ENCODE results near the gene SLC49A4.

Gene SLC49A4

GRCh38 chr3:122770521-122771202 lies 24.2 kb upstream of the SLC49A4 start:
- Histone ChIP-seq H3K36me3 (replicated peaks in 1 of 2; ENCODE audit: control insufficient read depth in 2 of 2, insufficient read depth in 2 of 2, low read length in 2 of 2) (peaks cover 6 to 11% of the 10 kb centered on the region in 2 donors), H3K23ac (ENCODE audit: low read depth, low read length, poor library complexity) (no peak overlapping the region), H3K9ac (ENCODE audit: low read depth, low read length, poor library complexity) (no peak overlapping the region), H3K4me2 (ENCODE audit: insufficient read depth, low read length, poor library complexity, severe bottlenecking) (no peak overlapping the region), H2AFZ (ENCODE audit: low read length) (no peak overlapping the region), H3K27me3 (ENCODE audit: control insufficient read depth in 3 of 3, insufficient read depth in 3 of 3, low read depth in 1 of 3, low read length in 3 of 3) (no peaks in the 10 kb centered on the region), H4K91ac (ENCODE audit: low read depth, low read length, poor library complexity) (no peak overlapping the region), H3K4ac (ENCODE audit: low read length) (no peak overlapping the region), H4K8ac (ENCODE audit: low read depth, low read length) (no peak overlapping the region), H2AK5ac (ENCODE audit: low read depth, low read length) (no peak overlapping the region), H3K79me1 (ENCODE audit: low read depth, low read length) (no peaks in the 10 kb centered on the region), H2BK5ac (ENCODE audit: low read length) (no peak overlapping the region), H3K27ac (replicated peaks; ENCODE audit: low read length) (no peak overlapping the region), H2BK15ac (ENCODE audit: low read length) (no peak overlapping the region), H3K4me3 (ENCODE audit: low read length in 2 of 2) (no peak overlapping the region), H2BK12ac (ENCODE audit: low read length) (no peak overlapping the region), H3K18ac (ENCODE audit: low read length) (no peak overlapping the region), H3K4me1 (ENCODE audit: control insufficient read depth in 2 of 2, insufficient read depth in 1 of 2, low read depth in 1 of 2, low read length in 2 of 2) (peaks cover 0 to 2% of the 10 kb centered on the region in 2 donors), H3K9me3 (replicated peaks in 1 of 2; ENCODE audit: control insufficient read depth in 2 of 2, insufficient read depth in 1 of 2, low read depth in 1 of 2, low read length in 2 of 2) (no peaks in the 10 kb centered on the region), H3K14ac (ENCODE audit: low read length) (no peak overlapping the region), H2BK120ac (ENCODE audit: low read depth, low read length) (no peak overlapping the region)
- no CpG with 5 or more reads among the region's 5 CpGs for WGBS, 2 donors (ENCODE audit: extremely low coverage in 2 of 2, insufficient read length in 2 of 2, insufficient replicate concordance in 1 of 2)
- no peak for DNase-seq (ENCODE audit: low spot score)

- H3K27me3 ChIP-seq (ENCODE audit: control insufficient read depth in 3 of 3, insufficient read depth in 3 of 3, low read depth in 1 of 3, low read length in 3 of 3): no peaks in the 10 kb centered on the region
- no peaks in the 10 kb centered on the region for H3K9me3 ChIP-seq (replicated peaks in 1 of 2; ENCODE audit: control insufficient read depth in 2 of 2, insufficient read depth in 1 of 2, low read depth in 1 of 2, low read length in 2 of 2)
- H4K8ac ChIP-seq (ENCODE audit: low read depth, low read length): no peak overlapping the region
- no peak overlapping the region for H2BK5ac ChIP-seq (ENCODE audit: low read length)
- H3K4me1 ChIP-seq (ENCODE audit: control insufficient read depth in 2 of 2, insufficient read depth in 1 of 2, low read depth in 1 of 2, low read length in 2 of 2): peaks cover 0 to 2% of the 10 kb centered on the region in 2 donors
- DNase-seq (ENCODE audit: low spot score): no peak
- no peak overlapping the region for H3K27ac ChIP-seq (replicated peaks; ENCODE audit: low read length)
- no peak overlapping the region for H2BK12ac ChIP-seq (ENCODE audit: low read length)
- no peak overlapping the region for H2AFZ ChIP-seq (ENCODE audit: low read length)
- no peak overlapping the region for H3K14ac ChIP-seq (ENCODE audit: low read length)
- no CpG with 5 or more reads among the region's 1 CpG for WGBS, 2 donors (ENCODE audit: extremely low coverage in 2 of 2, insufficient read length in 2 of 2, insufficient replicate concordance in 1 of 2)
- H2BK15ac ChIP-seq (ENCODE audit: low read length): no peak overlapping the region
- H3K4ac ChIP-seq (ENCODE audit: low read length): no peak overlapping the region
- H3K4me2 ChIP-seq (ENCODE audit: insufficient read depth, low read length, poor library complexity, severe bottlenecking): no peak overlapping the region
- no peaks in the 10 kb centered on the region for H3K79me1 ChIP-seq (ENCODE audit: low read depth, low read length)
- H3K18ac ChIP-seq (ENCODE audit: low read length): no peak overlapping the region
- no peak overlapping the region for H2BK120ac ChIP-seq (ENCODE audit: low read depth, low read length)
- H3K9ac ChIP-seq (ENCODE audit: low read depth, low read length, poor library complexity): no peak overlapping the region
- H3K4me3 ChIP-seq (ENCODE audit: low read length in 2 of 2): no peak overlapping the region
- no peak overlapping the region for H2AK5ac ChIP-seq (ENCODE audit: low read depth, low read length)
- no peak overlapping the region for H4K91ac ChIP-seq (ENCODE audit: low read depth, low read length, poor library complexity)
- H3K36me3 ChIP-seq (replicated peaks in 1 of 2; ENCODE audit: control insufficient read depth in 2 of 2, insufficient read depth in 2 of 2, low read length in 2 of 2): peaks cover 6 to 10% of the 10 kb centered on the region in 2 donors
- no peak overlapping the region for H3K23ac ChIP-seq (ENCODE audit: low read depth, low read length, poor library complexity)
Measured at GRCh38 chr3:122772827-122773226, 22.0 kb upstream of the SLC49A4 start.

- Histone ChIP-seq H3K27ac (replicated peaks; ENCODE audit: low read length) (no peak overlapping the region), H2AFZ (ENCODE audit: low read length) (no peak overlapping the region), H3K79me1 (ENCODE audit: low read depth, low read length) (no peaks in the 10 kb centered on the region), H4K8ac (ENCODE audit: low read depth, low read length) (no peak overlapping the region), H4K91ac (ENCODE audit: low read depth, low read length, poor library complexity) (no peak overlapping the region), H2BK12ac (ENCODE audit: low read length) (no peak overlapping the region), H3K36me3 (replicated peaks in 1 of 2; ENCODE audit: control insufficient read depth in 2 of 2, insufficient read depth in 2 of 2, low read length in 2 of 2) (peaks cover 4 to 8% of the 10 kb centered on the region in 2 donors), H3K4me3 (ENCODE audit: low read length in 2 of 2) (no peak overlapping the region), H3K4me2 (ENCODE audit: insufficient read depth, low read length, poor library complexity, severe bottlenecking) (no peak overlapping the region), H3K18ac (ENCODE audit: low read length) (no peak overlapping the region), H3K14ac (ENCODE audit: low read length) (no peak overlapping the region), H2AK5ac (ENCODE audit: low read depth, low read length) (no peak overlapping the region), H3K23ac (ENCODE audit: low read depth, low read length, poor library complexity) (no peak overlapping the region), H3K27me3 (ENCODE audit: control insufficient read depth in 3 of 3, insufficient read depth in 3 of 3, low read depth in 1 of 3, low read length in 3 of 3) (no peaks in the 10 kb centered on the region), H2BK15ac (ENCODE audit: low read length) (no peak overlapping the region), H2BK120ac (ENCODE audit: low read depth, low read length) (no peak overlapping the region), H3K4me1 (ENCODE audit: control insufficient read depth in 2 of 2, insufficient read depth in 1 of 2, low read depth in 1 of 2, low read length in 2 of 2) (peaks cover 0 to 2% of the 10 kb centered on the region in 2 donors), H3K4ac (ENCODE audit: low read length) (no peak overlapping the region), H3K9ac (ENCODE audit: low read depth, low read length, poor library complexity) (no peak overlapping the region), H3K9me3 (replicated peaks in 1 of 2; ENCODE audit: control insufficient read depth in 2 of 2, insufficient read depth in 1 of 2, low read depth in 1 of 2, low read length in 2 of 2) (no peaks in the 10 kb centered on the region), H2BK5ac (ENCODE audit: low read length) (no peak overlapping the region)
- no peak for DNase-seq (ENCODE audit: low spot score)
- WGBS, 2 donors (ENCODE audit: extremely low coverage in 2 of 2, insufficient read length in 2 of 2, insufficient replicate concordance in 1 of 2): no CpG with 5 or more reads among the region's 3 CpGs
Measured at GRCh38 chr3:122773944-122774509, 20.8 kb upstream of the SLC49A4 start.

- H4K91ac ChIP-seq (ENCODE audit: low read depth, low read length, poor library complexity): no peak overlapping the region
- H3K4me1 ChIP-seq (ENCODE audit: control insufficient read depth in 2 of 2, insufficient read depth in 1 of 2, low read depth in 1 of 2, low read length in 2 of 2): peaks cover 0 to 2% of the 10 kb centered on the region in 2 donors
- no peak overlapping the region for H3K4ac ChIP-seq (ENCODE audit: low read length)
- H2BK120ac ChIP-seq (ENCODE audit: low read depth, low read length): no peak overlapping the region
- H2BK5ac ChIP-seq (ENCODE audit: low read length): no peak overlapping the region
- no peak overlapping the region for H3K27ac ChIP-seq (replicated peaks; ENCODE audit: low read length)
- H3K9ac ChIP-seq (ENCODE audit: low read depth, low read length, poor library complexity): no peak overlapping the region
- no peak for DNase-seq (ENCODE audit: low spot score)
- H2BK15ac ChIP-seq (ENCODE audit: low read length): no peak overlapping the region
- no CpG with 5 or more reads among the region's 3 CpGs for WGBS, 2 donors (ENCODE audit: extremely low coverage in 2 of 2, insufficient read length in 2 of 2, insufficient replicate concordance in 1 of 2)
- no peak overlapping the region for H2AFZ ChIP-seq (ENCODE audit: low read length)
- no peak overlapping the region for H3K18ac ChIP-seq (ENCODE audit: low read length)
- H2BK12ac ChIP-seq (ENCODE audit: low read length): no peak overlapping the region
- no peak overlapping the region for H3K14ac ChIP-seq (ENCODE audit: low read length)
- no peak overlapping the region for H3K23ac ChIP-seq (ENCODE audit: low read depth, low read length, poor library complexity)
- H3K79me1 ChIP-seq (ENCODE audit: low read depth, low read length): no peaks in the 10 kb centered on the region
- no peak overlapping the region for H3K4me2 ChIP-seq (ENCODE audit: insufficient read depth, low read length, poor library complexity, severe bottlenecking)
- H3K9me3 ChIP-seq (replicated peaks in 1 of 2; ENCODE audit: control insufficient read depth in 2 of 2, insufficient read depth in 1 of 2, low read depth in 1 of 2, low read length in 2 of 2): no peaks in the 10 kb centered on the region
- peaks cover 4 to 8% of the 10 kb centered on the region in 2 donors for H3K36me3 ChIP-seq (replicated peaks in 1 of 2; ENCODE audit: control insufficient read depth in 2 of 2, insufficient read depth in 2 of 2, low read length in 2 of 2)
- H3K4me3 ChIP-seq (ENCODE audit: low read length in 2 of 2): no peak overlapping the region
- H4K8ac ChIP-seq (ENCODE audit: low read depth, low read length): no peak overlapping the region
- H2AK5ac ChIP-seq (ENCODE audit: low read depth, low read length): no peak overlapping the region
- no peaks in the 10 kb centered on the region for H3K27me3 ChIP-seq (ENCODE audit: control insufficient read depth in 3 of 3, insufficient read depth in 3 of 3, low read depth in 1 of 3, low read length in 3 of 3)
Measured at GRCh38 chr3:122774564-122774963, 20.3 kb upstream of the SLC49A4 start.
